ENCODE results near the gene C9orf152. TPM values are rescaled to one million over a fixed set of nuclear protein-coding genes. Genes with fewer than 3 reads are reported as not detected.

The C9orf152 gene
- total and polyA plus RNA-seq, 10 of the 15 experiments (the other 5 are each of a cell fraction or from before 2014, with no cell fraction given): 0.04 TPM; not detected in 9

DNA sequence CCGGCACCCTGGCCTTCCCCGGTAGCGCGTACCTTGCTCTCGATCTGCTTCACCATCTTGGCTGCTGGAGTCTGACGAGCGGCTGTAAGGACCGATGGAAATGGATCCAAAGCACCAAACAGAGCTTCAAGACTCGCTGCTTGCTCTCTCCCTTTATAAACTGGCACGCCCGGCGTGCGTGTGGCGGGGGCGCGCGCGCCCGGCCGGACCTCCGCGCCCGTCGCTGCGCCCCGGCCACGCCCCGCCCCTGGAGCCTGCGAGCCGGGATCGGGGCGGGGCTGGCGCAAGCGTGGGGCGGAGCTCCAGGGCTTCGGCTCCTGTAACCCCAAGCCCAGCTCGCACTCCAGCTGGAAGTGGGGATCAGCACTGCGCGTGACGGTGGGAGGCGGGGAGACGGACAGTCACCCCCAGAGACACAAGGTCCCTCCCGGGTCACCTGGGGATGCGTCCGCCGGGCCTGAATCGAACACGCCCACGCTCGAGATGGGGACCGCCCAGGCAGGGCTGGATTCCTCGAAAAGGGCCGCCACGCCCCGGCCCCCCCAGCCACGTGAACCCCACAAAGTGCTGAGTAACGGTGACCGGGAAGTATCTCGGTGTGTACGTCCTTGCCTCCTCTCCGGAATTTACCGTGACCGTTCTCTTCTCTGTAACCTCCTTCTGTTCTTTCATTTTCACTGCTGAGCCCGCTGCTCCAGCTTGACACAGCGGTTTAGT lies 48.6 kb upstream of the C9orf152 start, which contains the start of gene TXN (continued):
- TF ChIP-seq, protein P1, sequence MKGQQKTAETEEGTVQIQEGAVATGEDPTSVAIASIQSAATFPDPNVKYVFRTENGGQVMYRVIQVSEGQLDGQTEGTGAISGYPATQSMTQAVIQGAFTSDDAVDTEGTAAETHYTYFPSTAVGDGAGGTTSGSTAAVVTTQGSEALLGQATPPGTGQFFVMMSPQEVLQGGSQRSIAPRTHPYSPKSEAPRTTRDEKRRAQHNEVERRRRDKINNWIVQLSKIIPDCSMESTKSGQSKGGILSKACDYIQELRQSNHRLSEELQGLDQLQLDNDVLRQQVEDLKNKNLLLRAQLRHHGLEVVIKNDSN (IDR thresholded peaks at IDR 0.05; ENCODE audit: borderline replicate concordance, extremely low read length, insufficient read depth, low read depth, low read length): peak; percentile 55
- no peak for TF ChIP-seq MEF2B (IDR thresholded peaks at IDR 0.05; ENCODE audit: partially characterized antibody, poor library complexity, severe bottlenecking)
- 0 out of 2 replicates have a peak, but pooled peaks have one; percentile 33 for TF ChIP-seq ZNF207 (IDR thresholded peaks at IDR 0.05; ENCODE audit: borderline replicate concordance)
- TF ChIP-seq SRF (IDR thresholded peaks at IDR 0.05; ENCODE audit: low read depth in 2 of 2, low read length in 2 of 2): no peak
- TF ChIP-seq CBX5 (IDR thresholded peaks at IDR 0.05; ENCODE audit: low read depth): no peak
- no peak for TF ChIP-seq MTA3 (IDR thresholded peaks at IDR 0.05; ENCODE audit: borderline replicate concordance, low read length)
- no peak for TF ChIP-seq NFXL1 (IDR thresholded peaks at IDR 0.05; ENCODE audit: borderline replicate concordance)
- no peak for TF ChIP-seq ZSCAN29 (IDR thresholded peaks at IDR 0.05)

DNA sequence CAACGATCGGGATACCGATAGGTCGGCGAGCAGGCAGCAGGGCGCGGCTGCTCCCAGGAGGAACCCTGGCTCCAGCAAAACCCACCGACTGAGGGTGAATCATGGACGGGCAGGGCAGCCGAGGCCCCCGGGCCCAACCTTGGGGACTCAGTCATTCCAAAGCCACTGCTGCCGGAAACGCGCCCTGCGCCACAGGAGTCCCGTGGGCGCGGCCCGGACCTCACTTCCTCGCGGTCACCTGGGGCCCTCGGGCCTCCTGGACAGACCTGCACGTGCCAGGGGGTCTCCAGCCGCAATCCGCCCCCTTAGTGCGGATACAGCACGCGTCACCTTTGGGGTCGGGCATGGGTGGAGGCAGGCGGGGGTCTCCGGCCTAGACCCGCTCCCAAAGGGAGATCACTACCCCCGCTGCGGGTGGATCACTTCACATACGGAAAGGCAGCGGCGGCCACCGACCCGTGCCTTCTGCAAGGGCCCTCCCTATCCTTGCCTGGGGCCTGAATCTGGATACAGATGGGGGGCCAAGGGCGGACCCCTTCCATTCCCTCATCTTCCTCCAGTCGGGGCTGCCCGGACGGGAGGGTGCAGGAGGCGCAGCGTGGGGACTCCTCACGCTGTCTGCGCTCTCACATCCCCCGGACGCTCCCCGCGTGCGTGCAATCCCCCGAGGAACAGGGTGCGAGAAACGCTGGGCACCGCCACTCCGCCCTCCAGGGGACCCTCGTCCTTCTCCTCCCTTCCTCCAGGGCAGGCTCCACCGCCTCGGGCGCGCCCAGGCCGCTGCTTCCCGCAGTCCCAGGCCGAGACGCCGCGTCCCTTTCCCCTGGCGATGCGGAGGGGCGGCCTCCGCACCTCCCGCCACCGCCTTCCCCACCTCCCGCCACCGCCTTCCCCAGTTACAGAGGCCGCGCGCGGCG lies 47.8 kb upstream of the C9orf152 start:
- Histone ChIP-seq H4K20me1 (ENCODE audit: control insufficient read depth, insufficient read depth) (no peaks in the 10 kb centered on the region), H3K79me2 (ENCODE audit: control insufficient read depth, insufficient read depth, low read length) (peaks cover 67% of the 10 kb centered on the region), H3K4me1 (ENCODE audit: control insufficient read depth, insufficient read depth, low read length) (peaks cover 24% of the 10 kb centered on the region), H3K9ac (ENCODE audit: control insufficient read depth, insufficient read depth, low read length) (peak overlapping the region; percentile 92), H3K4me3 (peak overlapping the region; percentile 92), H3K27ac (ENCODE audit: control insufficient read depth, insufficient read depth) (peak overlapping the region; percentile 91), H3K4me2 (ENCODE audit: control insufficient read depth, insufficient read depth) (peak overlapping the region; percentile 85), H2AFZ (ENCODE audit: control insufficient read depth, low read depth, low read length) (peak overlapping the region; percentile 70), H3K27me3 (replicated peaks in 1 of 2; ENCODE audit: control insufficient read depth in 2 of 2, insufficient read depth in 2 of 2, low read length in 1 of 2) (no peaks in the 10 kb centered on the region), H3K9me3 (replicated peaks; ENCODE audit: control insufficient read depth, insufficient read depth, low read length) (no peaks in the 10 kb centered on the region), H3K36me3 (ENCODE audit: control insufficient read depth in 2 of 2, insufficient read depth in 2 of 2, low read length in 1 of 2) (no peaks in the 10 kb centered on the region)
- intact Hi-C loops (cut with micrococcal nuclease; ENCODE audit: unreplicated experiment) (loop anchor here (5.0 to 10.0 kb wide), 4 partner anchors 201 to 1379 kb away; partner anchors contain the start of gene DNAJC25), in situ Hi-C loops (cut with MboI) (no loop called here)
- RAD21 ChIA-PET (ENCODE audit: unreplicated experiment): interaction anchor here (0.6 to 2.4 kb wide), 7 partner anchors 39 to 368 kb away, joined by 3 to 16 read pairs (median 7); no protein-coding TSS in a partner anchor
- no TSS peak for BruUV-seq (replicated peaks)
- ATAC-seq: peak; percentile 35
- no peak for DNase-seq (ENCODE audit: low read depth, low spot score)
- no peak for FAIRE-seq
- SMC1A ChIA-PET (ENCODE audit: uncharacterized antibody, unreplicated experiment): no interaction called here
- CTCF ChIA-PET: interaction anchor here (1.3 to 1.5 kb wide), 2 partner anchors 72 to 368 kb away, joined by 3 to 4 read pairs; no protein-coding TSS in a partner anchor
- POLR2A ChIA-PET: interaction anchor here (0.6 to 1.2 kb wide), 4 partner anchors 107 to 343 kb away, joined by 4 to 6 read pairs (median 5); no protein-coding TSS in a partner anchor
- under 1% methylated on average over 81 of the region's 81 CpGs for WGBS (ENCODE audit: insufficient coverage, insufficient replicate concordance, low lambda C conversion rate, missing lambda C conversion rate)
- no peak for TF ChIP-seq RFX5 (IDR thresholded peaks at IDR 0.05; ENCODE audit: low read depth, low read length)
- peak; percentile 59; the same call in 1 of the 2 replicates for TF ChIP-seq GABPA (IDR thresholded peaks at IDR 0.05; ENCODE audit: low read depth)
- TF ChIP-seq, protein P2, sequence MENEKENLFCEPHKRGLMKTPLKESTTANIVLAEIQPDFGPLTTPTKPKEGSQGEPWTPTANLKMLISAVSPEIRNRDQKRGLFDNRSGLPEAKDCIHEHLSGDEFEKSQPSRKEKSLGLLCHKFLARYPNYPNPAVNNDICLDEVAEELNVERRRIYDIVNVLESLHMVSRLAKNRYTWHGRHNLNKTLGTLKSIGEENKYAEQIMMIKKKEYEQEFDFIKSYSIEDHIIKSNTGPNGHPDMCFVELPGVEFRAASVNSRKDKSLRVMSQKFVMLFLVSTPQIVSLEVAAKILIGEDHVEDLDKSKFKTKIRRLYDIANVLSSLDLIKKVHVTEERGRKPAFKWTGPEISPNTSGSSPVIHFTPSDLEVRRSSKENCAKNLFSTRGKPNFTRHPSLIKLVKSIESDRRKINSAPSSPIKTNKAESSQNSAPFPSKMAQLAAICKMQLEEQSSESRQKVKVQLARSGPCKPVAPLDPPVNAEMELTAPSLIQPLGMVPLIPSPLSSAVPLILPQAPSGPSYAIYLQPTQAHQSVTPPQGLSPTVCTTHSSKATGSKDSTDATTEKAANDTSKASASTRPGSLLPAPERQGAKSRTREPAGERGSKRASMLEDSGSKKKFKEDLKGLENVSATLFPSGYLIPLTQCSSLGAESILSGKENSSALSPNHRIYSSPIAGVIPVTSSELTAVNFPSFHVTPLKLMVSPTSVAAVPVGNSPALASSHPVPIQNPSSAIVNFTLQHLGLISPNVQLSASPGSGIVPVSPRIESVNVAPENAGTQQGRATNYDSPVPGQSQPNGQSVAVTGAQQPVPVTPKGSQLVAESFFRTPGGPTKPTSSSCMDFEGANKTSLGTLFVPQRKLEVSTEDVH (IDR thresholded peaks at IDR 0.05; ENCODE audit: low read depth, partially characterized antibody): no peak
- TF ChIP-seq NFIC (IDR thresholded peaks at IDR 0.05; ENCODE audit: low read depth, low read length): no peak
- TF ChIP-seq NFYA (IDR thresholded peaks at IDR 0.05; ENCODE audit: borderline replicate concordance, low read depth, low read length): no peak

All from GM12878 (cell line).